H1 (cell line): ENCODE data around the gene TM9SF1. TPM values are rescaled to one million over a fixed set of nuclear protein-coding genes. Genes with fewer than 3 reads are reported as not detected.
A peak's percentile ranks its signal among the peaks of the same experiment; 100 is the strongest.

Experiments
- BRCA1 ChIP-seq: IDR thresholded peaks from 2 replicates; pipeline ENCODE4 v1.6.1; 2012; ENCODE audit warnings: low read depth, low read length, improper control_type of control experiment
- RBBP5 ChIP-seq: IDR thresholded peaks from 2 replicates; pipeline ENCODE4 v1.7.1; 2012; ENCODE audit warnings: low read depth, mild to moderate bottlenecking, inconsistent platforms, low read length, moderate library complexity, borderline replicate concordance
- polyA plus RNA-seq, 7 experiments: library from polyadenylated mRNA; depleted of rRNA in 3 of 7; stranded (reverse) in 5 of 7; unstranded in 2 of 7; fragments of >200 nt in 5 of 7; fragments of 200-250 nt in 2 of 7; gene quantifications; 1 replicate in 5 of 7; 2 replicates in 1 of 7; 4 replicates in 1 of 7; pipeline versions ENCODE4 v1.2.1 to v1.2.3, GENCODE V29; 2011 to 2013; ENCODE audit warnings: missing spikeins in 2 of 7, mixed read lengths in 2 of 7
- total RNA-seq: library from RNA; stranded (reverse); fragmentation: NEBNext Ultra II Directional; extraction: Animal tissue kit (Norgen Biotek cat#: 25700); gene quantifications from 2 replicates; pipeline ENCODE4 v1.2.1, GENCODE V29; 2021

The TM9SF1 gene
- total and polyA plus RNA-seq, 2 of the 8 experiments (the other 6 are each of a cell fraction or from before 2014, with no cell fraction given), result 22.2 to 29.2 TPM

GRCh38 chr14:24188251-24189058, 6.8 kb downstream of the TM9SF1 start, which contains the start of gene IPO4 (continued):
- peak; percentile 61; the same call in 1 of the 2 replicates for TF ChIP-seq RBBP5
- TF ChIP-seq BRCA1, result peak; percentile 61; the same call in 1 of the 2 replicates
